GM18517 (cell line): ENCODE measurements around the gene CCDC30.
"Not testable (repeated sequence)": the region's sequence is repeated elsewhere in the genome, so short reads cannot be mapped to it uniquely, and the experiment has no call there.

ENCODE experiments used
- ATAC-seq: cut with Tn5 transposase; IDR thresholded peaks from one replicate; pipeline ENCODE4 v1.9.1; 2021; ENCODE audit warnings: mild to moderate bottlenecking, moderate library complexity; ENCODE audit not compliant: unreplicated experiment

The CCDC30 gene

GRCh38 chr1:42518908-42519307 is 55.8 kb downstream of the CCDC30 start:
- no peak for ATAC-seq

- no peak for ATAC-seq
Observed at GRCh38 chr1:42523171-42523570, 60.1 kb downstream of the CCDC30 start.

GRCh38 chr1:42524330-42524729 is 61.2 kb downstream of the CCDC30 start:
- no peak for ATAC-seq

GRCh38 chr1:42529724-42530181 is 66.7 kb downstream of the CCDC30 start:
- no peak for ATAC-seq

GRCh38 chr1:42531043-42531442 is 68.0 kb downstream of the CCDC30 start:
- ATAC-seq, result no peak

- ATAC-seq, result no peak
Observed at GRCh38 chr1:42533101-42533863, 70.2 kb downstream of the CCDC30 start.

- no peak for ATAC-seq
Observed at GRCh38 chr1:42541104-42541503, 78.0 kb downstream of the CCDC30 start.

GRCh38 chr1:42551180-42551579 is 88.1 kb downstream of the CCDC30 start:
- no peak for ATAC-seq

GRCh38 chr1:42551590-42551989 is 88.5 kb downstream of the CCDC30 start:
- ATAC-seq, result no peak

- ATAC-seq, result no peak
Observed at GRCh38 chr1:42552636-42553035, 89.5 kb downstream of the CCDC30 start.

- ATAC-seq, result no peak
Observed at GRCh38 chr1:42557230-42557851, 94.3 kb downstream of the CCDC30 start.

- ATAC-seq, result no peak
Observed at GRCh38 chr1:42567038-42567437, 104.0 kb downstream of the CCDC30 start.

GRCh38 chr1:42576935-42577334 is 113.8 kb downstream of the CCDC30 start:
- ATAC-seq, result no peak

- no peak for ATAC-seq
Observed at GRCh38 chr1:42586016-42586415, 122.9 kb downstream of the CCDC30 start.

- no peak for ATAC-seq
Observed at GRCh38 chr1:42587753-42588152, 124.7 kb downstream of the CCDC30 start.

- no peak for ATAC-seq
Observed at GRCh38 chr1:42592811-42593210, 129.7 kb downstream of the CCDC30 start.

- ATAC-seq, result no peak
Observed at GRCh38 chr1:42593486-42594100, 130.5 kb downstream of the CCDC30 start.

- ATAC-seq, result no peak
Observed at GRCh38 chr1:42601472-42601871, 138.4 kb downstream of the CCDC30 start.

GRCh38 chr1:42613803-42614131 is 150.7 kb downstream of the CCDC30 start:
- no peak for ATAC-seq

GRCh38 chr1:42618866-42619265 is 155.8 kb downstream of the CCDC30 start:
- no peak for ATAC-seq

GRCh38 chr1:42620307-42620706 is 157.2 kb downstream of the CCDC30 start:
- no peak for ATAC-seq

- ATAC-seq, result not testable (repeated sequence)
Observed at GRCh38 chr1:42621180-42621579, 158.1 kb downstream of the CCDC30 start.
